NCI-H1048 (cell line): ENCODE data around the gene PKP4.

Experiments used
- DNase-seq: peaks from one replicate; lab custom pipeline; 2025; lab: John Stamatoyannopoulos, UW

Gene PKP4

GRCh38 chr2:158546412-158547144 is 89.8 kb downstream of the PKP4 start:
- DNase-seq, result no peak

DNA sequence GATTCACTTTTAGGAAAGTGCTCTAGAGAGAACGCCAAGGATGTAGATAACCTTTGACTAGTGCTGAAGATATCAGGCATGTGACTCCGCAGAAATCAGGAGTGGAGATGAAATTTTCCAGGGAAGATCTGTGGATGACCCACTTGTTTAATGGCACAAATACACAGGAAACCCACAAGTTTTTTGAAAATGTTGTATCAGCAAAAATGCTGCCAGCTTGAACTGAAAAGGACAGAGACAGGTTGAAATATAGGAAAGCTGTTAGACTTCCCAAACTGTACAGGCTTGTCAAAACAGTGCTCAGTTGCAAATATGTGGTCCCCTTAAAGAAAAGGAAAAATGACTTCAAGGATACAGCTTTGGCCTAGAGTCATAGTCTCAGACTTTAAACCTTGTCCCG is 96.5 kb downstream of the PKP4 start:
- DNase-seq, result no peak

DNA sequence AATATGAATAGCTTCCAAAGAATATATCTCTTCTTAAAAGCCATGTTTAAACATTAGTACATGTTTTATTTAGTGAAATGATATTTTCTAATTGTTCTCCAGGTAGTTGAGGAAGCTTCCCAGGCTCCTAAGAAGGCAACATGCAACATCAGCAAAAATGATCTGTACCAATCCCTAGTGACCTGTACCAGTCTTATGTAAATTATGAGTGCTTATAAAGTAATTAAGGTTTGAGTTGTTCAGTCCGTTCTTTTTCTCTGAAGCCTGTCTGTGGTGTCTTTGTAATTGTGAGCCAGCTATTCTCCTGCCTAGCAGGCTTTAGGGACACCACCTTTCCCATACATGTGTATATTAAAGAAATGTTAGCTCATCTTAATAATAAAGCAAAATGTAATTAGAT is 98.2 kb downstream of the PKP4 start:
- no peak for DNase-seq

GRCh38 chr2:158556124-158556523 is 99.4 kb downstream of the PKP4 start:
- no peak for DNase-seq

- DNase-seq, result no peak
Measured at GRCh38 chr2:158557752-158558151, 101.0 kb downstream of the PKP4 start.

DNA sequence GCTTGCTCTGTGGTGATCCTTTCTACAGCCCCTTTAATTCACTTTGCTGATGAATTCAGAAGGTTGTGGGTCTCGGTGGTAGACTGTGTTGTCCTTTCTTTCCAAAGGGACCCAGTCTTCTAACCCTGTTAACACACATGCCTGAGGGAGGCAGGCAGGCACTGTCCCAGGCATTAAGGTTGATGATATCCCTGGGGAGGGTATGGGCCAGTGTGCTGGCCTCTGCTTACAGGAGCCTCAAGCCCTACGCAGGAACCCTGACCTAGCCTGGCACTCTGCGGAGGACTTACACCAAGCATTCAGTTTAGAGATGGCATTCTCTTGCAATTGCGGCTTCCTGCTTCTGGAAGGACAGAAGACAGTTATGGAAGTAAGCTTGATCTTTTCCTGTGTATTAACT is 102.5 kb downstream of the PKP4 start:
- no peak for DNase-seq

- DNase-seq, result no peak
Measured at GRCh38 chr2:158560259-158560658, 103.5 kb downstream of the PKP4 start.

- no peak for DNase-seq
Measured at GRCh38 chr2:158561054-158561453, 104.3 kb downstream of the PKP4 start.

GRCh38 chr2:158567208-158567607 is 110.5 kb downstream of the PKP4 start:
- DNase-seq, result no peak

DNA sequence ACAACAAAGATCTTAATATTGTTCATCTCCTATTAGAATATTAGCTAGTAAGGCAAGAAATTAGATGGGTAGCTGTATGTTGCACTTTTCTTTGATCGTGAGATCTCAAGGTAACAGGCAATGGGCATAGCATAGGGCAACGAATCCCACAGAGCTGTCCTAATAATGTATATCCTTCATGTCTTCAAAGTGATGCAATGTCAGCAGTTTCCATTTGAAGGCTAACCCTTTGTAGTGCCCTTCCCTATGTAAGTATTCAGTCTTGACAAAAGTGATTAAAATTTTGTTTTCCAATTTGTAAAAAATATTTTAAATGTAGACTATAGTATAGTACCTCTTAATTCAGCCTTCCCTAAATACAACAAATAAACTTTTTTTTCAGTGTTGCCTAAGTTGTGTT is 112.5 kb downstream of the PKP4 start:
- no peak for DNase-seq

DNA sequence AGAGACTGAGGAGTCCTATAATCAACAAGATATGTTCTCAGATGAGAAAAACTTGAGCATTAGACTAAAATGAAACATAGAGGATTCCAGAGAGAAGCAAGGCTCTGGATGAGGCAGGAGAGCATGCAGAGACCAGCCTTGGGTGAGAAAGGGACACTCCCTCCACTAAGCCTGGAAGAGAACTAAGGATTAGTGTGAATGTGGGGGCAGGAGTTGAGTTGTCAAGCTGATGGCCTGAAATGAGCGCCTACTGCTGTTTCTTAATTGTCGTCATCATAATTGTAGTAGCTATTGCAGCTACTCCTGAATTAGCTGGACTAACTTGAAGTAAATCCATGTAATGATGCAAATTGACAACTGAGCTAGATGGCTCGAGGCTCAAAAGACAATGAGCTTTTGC is 114.1 kb downstream of the PKP4 start:
- no peak for DNase-seq

DNA sequence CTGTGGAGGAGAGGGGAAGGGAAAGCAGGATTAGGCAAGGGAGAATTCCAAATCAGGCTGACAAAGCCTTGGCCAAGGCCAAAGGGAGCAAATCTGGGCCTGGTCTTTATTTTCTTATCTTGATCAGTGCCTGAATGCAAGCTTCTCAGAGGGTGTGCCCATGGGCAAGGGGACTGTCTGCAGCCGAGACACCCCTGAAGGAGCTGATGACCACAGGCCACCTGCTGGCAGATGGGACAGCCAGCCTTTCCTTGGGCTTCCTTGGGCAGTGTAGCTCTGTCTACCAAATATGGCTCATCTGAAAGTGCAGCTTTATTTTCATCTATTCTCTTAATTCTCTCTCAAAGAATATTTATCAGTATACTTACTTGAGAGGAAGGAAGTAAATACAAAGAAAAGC is 117.0 kb downstream of the PKP4 start:
- no peak for DNase-seq

DNA sequence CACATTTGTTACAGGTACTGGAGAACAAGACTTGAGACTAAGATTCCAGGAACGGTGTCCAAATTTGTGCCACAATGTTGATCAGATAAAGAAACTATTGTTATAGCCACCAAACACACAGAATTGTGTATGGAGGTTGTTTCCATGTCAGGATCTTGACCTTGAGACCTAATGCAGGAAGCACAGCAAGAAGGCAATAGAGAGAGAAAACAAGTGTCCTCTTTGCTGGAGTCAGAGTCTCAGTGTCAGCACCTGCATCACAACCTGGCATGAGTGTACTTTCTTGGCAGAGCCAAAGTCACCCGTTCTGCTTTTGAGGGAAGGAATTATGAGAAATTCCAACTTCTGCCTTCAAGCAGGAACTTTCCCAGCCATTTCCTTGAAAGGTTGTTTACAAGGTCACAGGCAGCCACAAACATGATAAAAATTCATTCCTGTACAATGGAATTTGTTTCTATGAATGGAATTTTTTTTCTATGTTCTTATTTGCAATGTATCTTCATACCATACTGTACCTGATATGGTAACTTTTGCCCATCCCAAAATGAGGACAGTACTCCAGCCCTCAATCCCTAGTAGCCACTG is 118.4 kb downstream of the PKP4 start:
- DNase-seq, result no peak

DNA sequence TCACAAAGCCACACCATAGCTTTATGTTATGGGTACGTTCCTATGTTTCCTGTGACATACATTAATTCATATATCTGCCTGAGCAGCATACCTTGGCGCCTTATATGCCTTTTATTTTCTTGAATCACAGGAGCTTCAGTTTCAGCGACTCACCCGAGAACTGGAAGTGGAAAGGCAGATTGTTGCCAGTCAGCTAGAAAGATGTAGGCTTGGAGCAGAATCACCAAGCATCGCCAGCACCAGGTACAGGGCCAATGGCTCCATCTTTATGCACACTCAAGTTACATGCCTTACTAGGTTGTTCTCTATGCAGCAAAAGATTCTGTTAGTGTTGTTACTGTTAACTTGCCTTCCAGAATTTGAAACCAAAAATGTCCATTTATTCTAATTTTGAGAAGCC is 120.4 kb downstream of the PKP4 start:
- no peak for DNase-seq

DNA sequence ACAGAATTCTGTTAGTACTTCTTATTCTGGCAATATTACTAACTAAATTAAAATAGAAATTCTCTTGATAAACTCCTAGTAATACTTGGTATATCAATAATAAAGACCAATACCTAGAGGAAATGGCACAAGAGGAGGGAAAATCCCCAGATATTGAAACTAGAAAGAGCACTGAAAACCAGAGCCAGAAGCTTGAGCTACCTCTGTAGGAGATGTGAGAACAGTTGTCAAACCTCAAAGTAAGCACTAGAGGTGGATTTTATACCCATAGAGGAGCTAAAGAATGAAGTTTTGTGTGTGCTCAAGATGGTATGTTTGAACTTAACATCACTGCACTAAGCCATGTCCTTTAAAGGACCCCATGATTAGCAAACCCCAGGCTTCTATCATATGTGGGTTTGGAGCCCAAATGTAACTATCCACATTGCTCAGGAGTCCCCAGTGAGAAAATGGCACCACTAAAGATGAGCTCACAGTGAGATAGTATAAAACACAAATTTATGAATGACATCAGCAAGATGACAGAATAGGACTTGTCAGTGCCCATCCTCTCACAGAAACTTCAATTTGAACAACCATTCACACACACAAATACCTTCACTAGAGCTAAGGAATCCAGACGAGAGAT is 122.1 kb downstream of the PKP4 start:
- no peak for DNase-seq

DNA sequence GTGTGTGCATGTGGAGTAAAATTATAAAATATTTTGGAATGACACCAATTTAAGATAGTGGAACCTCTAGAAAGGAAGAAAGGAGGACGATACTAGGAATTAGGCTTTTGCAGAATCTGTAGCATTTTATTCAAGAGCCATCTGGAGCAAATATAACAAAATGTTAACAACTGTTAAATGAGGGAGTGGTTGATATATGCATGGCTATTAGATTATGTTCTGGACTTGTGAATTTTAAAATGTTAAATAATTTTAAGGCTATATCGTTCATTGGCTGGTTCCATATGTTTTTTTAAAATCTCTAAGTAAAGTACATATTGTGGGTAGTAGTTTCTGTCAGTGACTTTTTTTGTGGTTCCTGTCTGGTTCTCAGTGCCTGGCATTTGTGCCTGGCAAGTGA is 123.2 kb downstream of the PKP4 start:
- DNase-seq, result no peak

DNA sequence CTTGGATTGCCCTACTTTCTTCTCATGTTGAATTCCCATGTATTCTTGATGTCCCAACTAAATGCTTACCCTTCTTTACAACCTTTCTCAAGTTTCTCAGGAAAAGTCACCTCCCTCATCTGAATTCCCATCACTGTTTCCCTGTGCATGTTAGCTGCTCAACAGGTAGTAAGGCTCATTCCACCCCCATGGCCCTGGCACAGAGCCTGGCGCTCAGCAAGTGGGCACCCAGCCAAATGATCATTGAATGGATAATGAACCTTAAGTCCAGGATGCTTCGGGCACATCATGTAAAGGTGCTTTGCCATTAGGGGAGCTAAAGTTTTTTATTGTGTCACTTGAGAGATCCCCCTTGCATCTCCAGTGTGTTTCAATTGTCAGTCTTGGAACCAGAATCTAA is 124.0 kb downstream of the PKP4 start:
- peak; percentile 3 for DNase-seq

DNA sequence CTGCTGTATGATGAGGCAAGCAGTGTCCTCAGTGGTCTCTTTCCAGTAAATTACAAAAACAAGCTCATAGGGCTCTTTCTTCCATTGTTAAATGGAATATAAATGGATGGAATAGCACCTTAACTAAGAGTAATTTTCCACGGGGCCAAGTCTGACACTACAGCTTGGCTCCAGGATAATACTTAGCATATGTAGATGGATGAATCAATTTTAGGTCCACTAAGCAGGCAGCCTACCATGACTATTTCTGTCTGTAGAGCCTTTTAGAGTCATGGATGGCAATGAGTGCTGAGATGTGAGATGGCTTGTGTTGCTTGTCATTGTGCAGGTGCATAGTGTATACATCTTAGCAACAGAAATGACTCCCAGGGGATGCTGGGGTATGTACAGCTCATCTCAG is 125.9 kb downstream of the PKP4 start:
- no peak for DNase-seq

GRCh38 chr2:158583923-158584322 is 127.2 kb downstream of the PKP4 start:
- no peak for DNase-seq

DNA sequence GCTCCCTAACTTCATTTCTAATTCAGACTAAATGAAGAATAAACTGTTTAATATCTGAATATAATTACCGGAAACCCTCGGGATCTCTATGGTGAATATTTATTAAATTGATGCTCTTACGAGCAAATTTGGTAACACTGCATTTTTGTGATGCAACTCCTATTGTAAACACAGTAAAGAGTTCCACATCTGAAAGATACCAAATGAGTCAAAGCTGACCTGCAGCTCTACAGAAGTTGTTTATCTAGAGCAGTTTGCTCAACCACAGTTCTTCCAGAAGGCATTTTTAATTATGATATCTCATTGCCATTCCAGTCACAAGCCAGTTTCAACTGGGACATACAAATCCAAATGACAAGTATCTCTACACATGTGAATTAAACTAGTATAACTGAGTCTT is 129.7 kb downstream of the PKP4 start:
- DNase-seq, result no peak

DNA sequence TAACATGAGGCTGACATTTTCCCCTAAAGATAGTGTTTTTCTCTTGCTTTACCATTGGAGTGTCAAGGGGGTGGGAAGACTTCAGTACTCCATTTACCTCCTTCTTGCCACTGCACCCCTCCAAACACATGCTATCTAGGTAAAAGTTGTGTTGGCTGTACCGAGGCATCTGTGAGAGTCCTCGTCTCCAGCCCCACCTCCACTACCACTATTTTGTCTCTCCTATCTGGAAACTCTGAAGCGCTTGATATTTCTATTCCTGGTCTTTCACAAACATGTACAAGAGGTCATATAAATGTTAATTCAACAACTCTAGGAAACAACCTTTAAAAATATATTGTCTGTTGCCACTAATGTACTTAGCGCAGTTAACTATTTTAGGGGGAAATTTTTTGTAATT is 132.6 kb downstream of the PKP4 start:
- DNase-seq, result no peak

DNA sequence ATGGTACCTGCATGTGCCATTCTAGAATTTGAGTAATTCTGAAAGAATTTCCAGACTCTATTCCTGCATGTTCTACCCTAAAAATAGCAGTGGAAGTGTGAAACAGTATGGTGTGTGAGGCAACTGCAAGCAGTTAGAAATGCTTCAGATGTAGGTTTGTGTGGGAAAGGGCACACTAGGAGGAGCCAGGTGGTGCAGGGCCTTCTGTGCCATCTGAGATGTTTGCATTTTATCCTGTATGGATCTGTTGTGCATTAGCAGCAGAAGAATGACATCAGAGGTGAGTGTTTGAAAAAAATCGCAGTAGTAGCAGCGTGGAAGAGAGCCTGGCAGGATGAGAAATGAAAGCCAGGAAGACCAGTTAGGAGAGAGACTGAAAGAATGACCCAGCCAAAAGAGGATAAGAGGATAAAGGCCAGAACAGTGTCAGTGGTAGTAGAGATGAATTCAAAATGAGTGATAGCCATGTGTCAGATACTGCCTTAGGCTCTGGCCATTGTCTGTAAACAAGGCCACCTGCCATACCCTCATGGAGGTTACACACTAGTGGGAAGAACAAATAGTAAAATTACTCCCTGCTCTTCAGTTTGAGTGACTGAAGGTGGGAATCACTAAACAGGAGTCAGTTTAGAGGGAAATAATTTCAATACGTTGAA is 142.2 kb downstream of the PKP4 start:
- no peak for DNase-seq

GRCh38 chr2:158599609-158600008 is 142.9 kb downstream of the PKP4 start:
- no peak for DNase-seq
